Subcutaneous abdominal adipose tissue (tissue), 5 donors: Measurements from ENCODE around the gene GNL2.

Source experiments
- H3K27ac ChIP-seq: one replicate; pipeline ENCODE4 v1.7.0; 2013; ENCODE audit warnings: low read depth, mild to moderate bottlenecking, inconsistent platforms, low read length, moderate library complexity
- H3K27me3 ChIP-seq, 5 donors: one replicate each; pipeline ENCODE4 v1.7.0; 2013; ENCODE audit warnings: low read length in 5 of 5, inconsistent platforms in 1 of 5; ENCODE audit not compliant: control insufficient read depth in 5 of 5, insufficient read depth in 4 of 5
- H3K36me3 ChIP-seq, 5 donors: one replicate each; pipeline ENCODE4 v1.7.0; 2013; ENCODE audit warnings: low read length in 5 of 5; ENCODE audit not compliant: control insufficient read depth in 5 of 5, insufficient read depth in 5 of 5
- H3K4me1 ChIP-seq, 5 donors: one replicate each; pipeline ENCODE4 v1.7.0; 2013; ENCODE audit warnings: low read length in 5 of 5, mild to moderate bottlenecking in 3 of 5, moderate library complexity in 1 of 5; ENCODE audit not compliant: control insufficient read depth in 5 of 5, insufficient read depth in 5 of 5
- H3K4me3 ChIP-seq, 5 donors: one replicate each; pipeline ENCODE4 v1.7.0; 2013; ENCODE audit warnings: low read length in 5 of 5, low read depth in 1 of 5
- H3K9ac ChIP-seq, 5 donors: one replicate each; pipeline ENCODE4 v1.7.0; 2013; ENCODE audit warnings: low read length in 5 of 5, mild to moderate bottlenecking in 4 of 5, moderate library complexity in 3 of 5
- H3K9me3 ChIP-seq, 5 donors: one replicate each; pipeline ENCODE4 v1.7.0; 2013; ENCODE audit warnings: low read length in 5 of 5; ENCODE audit not compliant: control insufficient read depth in 5 of 5
- donor health status: healthy.
- donor health status: healthy.
- donor health status: healthy.
- donor health status: healthy.
- donor health status: healthy.

Gene GNL2

DNA sequence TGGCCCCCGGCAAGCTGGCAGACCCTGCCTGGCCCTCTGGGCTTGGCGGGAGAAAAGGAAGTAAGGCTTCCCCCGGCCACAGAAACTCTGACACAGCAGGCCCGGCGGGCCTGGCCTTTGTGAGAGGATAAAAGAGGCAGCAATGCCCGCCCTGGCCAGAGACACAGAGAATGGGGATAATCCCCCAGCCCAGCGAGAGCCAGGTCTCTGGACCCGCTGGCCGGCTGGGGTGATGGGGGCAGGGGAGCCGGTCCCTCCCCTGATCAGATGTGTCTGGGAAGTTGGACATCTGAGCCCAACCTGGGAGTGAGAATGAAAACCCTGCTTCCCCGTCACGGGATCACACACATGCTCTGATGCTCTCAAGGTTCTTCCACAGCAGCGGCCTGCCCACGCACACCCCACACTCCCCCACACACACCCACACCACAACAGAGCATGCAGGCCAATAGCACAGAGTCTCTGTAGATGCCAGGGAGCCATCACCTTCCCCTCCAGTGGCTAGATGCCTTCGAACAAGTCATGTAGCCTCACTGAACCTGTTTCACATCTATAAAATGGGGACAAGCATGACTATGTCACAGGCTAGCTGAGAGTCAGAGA lies 34.8 kb upstream of the GNL2 start:
- Histone ChIP-seq H3K4me1 (peaks cover 0 to 14% (median 8%) of the 10 kb centered on the region in 5 donors), H3K27me3 (peaks cover 50 to 75% (median 71%) of the 10 kb centered on the region in 5 donors), H3K9ac (no peak overlapping the region), H3K4me3 (no peak overlapping the region), H3K36me3 (no peaks in the 10 kb centered on the region), H3K27ac (no peak overlapping the region), H3K9me3 (no peaks in the 10 kb centered on the region)

DNA sequence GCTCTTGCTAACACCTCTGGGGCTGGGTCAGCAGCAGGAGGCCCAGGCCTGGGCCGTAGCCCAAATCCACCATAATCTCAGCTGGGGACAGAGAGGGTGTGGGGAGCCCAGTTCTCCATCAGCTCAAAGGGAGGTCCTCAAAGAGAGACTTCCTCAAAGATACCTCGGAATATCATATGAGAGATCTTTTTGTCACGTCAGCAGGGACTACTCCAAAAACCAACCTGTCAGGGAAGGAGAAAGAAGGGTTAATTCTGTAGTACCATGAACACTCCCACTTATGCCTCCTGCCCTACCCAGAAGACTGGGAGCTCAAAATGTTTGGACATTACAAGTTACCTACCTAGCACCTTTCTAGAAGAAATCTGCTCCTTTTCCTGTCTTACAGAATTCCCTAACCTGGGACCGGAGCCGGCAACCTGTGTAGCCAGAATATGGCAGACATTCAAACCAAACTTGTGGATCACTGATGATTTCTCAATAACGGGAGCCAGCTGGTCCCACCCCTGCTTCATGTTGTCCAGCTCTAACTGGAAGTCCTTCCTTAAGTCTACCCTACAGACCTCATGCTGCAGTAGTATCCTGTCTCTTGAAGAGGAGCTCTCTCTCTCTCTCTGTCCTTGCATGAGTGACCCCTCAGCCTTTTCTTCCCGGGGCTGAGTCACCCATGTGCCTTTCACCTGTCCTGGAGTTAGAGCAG lies 34.1 kb upstream of the GNL2 start:
- Histone ChIP-seq H3K9ac (no peak overlapping the region), H3K36me3 (no peaks in the 10 kb centered on the region), H3K27me3 (peaks cover 47 to 71% (median 69%) of the 10 kb centered on the region in 5 donors), H3K4me3 (no peak overlapping the region), H3K27ac (no peak overlapping the region), H3K4me1 (peaks cover 0 to 14% (median 8%) of the 10 kb centered on the region in 5 donors), H3K9me3 (no peaks in the 10 kb centered on the region)

DNA sequence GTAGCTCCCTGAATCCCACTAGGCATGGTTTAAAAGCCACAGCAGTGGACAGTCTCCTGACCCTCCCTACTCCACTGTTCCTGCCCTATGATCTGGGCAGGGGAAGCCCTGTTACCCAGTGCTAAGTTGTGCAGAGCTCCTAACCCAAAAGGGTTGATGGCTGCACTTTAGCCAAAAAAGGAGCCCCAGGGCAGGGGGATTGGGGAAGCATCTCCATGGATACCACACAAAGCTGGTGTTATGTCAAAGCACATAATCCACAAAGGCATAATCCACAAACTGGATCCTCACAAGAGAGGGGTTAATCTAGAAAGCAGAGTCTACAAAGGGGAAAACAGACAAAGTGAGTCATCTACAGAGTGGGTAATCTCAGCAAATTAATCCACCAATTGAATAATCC lies 33.3 kb upstream of the GNL2 start:
- Histone ChIP-seq H3K4me1 (peaks cover 0 to 5% (median 2%) of the 10 kb centered on the region in 5 donors), H3K4me3 (no peak overlapping the region), H3K27me3 (peaks cover 44 to 67% (median 64%) of the 10 kb centered on the region in 5 donors), H3K9me3 (no peaks in the 10 kb centered on the region), H3K9ac (no peak overlapping the region), H3K27ac (no peak overlapping the region), H3K36me3 (no peaks in the 10 kb centered on the region)

DNA sequence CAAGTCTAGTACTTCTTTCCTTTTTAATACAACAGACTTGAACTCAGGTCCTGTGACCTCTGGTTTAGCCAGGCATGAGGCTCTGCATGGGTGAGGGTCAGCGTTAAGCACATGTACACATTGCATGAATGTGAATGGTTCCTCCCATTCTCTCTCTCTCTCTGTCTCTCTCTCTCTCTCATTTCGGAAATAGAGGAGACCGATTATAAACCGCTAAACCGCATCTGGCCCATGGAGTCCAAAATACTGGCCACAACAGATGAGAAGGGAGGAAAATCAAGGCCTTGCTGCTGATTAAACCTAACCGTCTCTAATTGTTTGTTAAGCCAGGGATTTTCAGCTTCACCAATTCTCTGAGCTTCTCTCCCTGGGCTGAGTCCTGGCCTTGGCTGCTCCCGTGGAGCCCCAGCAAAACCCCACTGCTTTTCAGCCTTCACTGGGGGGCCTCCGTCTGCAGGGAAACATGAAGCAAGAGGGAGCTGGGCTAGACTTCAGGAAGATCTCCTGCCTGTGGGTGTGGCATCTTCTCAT lies 32.4 kb upstream of the GNL2 start:
- Histone ChIP-seq H3K9me3 (no peaks in the 10 kb centered on the region), H3K27ac (no peak overlapping the region), H3K4me3 (no peak overlapping the region), H3K36me3 (no peaks in the 10 kb centered on the region), H3K4me1 (no peaks in the 10 kb centered on the region), H3K27me3 (peaks cover 35 to 61% (median 58%) of the 10 kb centered on the region in 5 donors), H3K9ac (no peak overlapping the region)

DNA sequence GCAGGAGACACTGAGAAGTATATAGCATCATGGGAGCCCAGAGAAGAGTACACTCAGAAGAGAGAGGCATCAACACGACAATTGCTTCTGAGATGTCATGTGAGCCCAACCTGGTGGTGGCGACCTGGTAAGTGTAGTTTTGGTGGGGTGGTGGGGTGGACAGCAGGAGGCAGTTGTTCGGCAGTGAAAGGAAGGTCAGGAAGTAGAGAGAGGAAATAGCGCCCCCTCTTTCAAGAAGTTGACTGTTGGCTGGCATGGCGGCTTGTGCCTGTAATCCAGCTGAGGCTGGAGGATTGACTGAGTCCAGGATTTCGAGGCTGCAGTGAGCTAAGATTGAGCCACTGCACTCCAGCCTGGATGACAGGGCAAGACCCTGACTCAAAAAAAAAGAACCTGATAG lies 26.4 kb upstream of the GNL2 start:
- Histone ChIP-seq H3K36me3 (no peaks in the 10 kb centered on the region), H3K27me3 (peaks cover 11 to 43% (median 40%) of the 10 kb centered on the region in 5 donors)

DNA sequence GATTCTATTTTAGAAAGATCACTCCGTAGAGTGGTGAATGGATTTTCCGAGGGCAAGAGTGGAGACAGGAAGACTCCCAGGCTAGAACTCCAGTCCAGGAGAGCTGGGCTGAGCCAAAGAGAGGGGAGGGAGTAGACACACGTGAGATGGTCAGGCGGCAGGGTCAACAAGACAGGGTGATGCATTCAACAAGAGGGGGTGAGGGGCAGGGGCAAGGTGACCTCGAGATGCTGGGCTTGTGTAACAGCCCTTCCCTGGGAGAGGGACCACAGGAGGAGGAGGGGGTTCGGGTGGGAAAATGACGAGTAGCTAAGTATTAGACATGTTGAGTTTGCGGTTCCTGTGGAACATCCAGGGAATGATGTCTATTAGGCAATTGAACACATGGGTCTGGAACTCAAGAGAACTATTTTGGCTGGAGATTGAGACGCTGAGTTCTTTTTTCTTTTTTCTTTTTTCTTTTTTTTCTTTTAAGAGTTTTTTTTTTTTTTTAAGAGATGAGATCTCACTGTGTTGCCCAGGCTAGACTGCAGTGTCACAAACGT lies 25.7 kb upstream of the GNL2 start:
- Histone ChIP-seq H3K36me3 (no peaks in the 10 kb centered on the region), H3K27me3 (peaks cover 11 to 40% (median 37%) of the 10 kb centered on the region in 5 donors), H3K4me1 (no peaks in the 10 kb centered on the region), H3K9me3 (no peaks in the 10 kb centered on the region), H3K4me3 (no peak overlapping the region), H3K9ac (no peak overlapping the region), H3K27ac (no peak overlapping the region)

More for the DNA sequence above, 26.4 kb upstream of the GNL2 start:
- Histone ChIP-seq H3K9ac (no peak overlapping the region), H3K4me3 (no peak overlapping the region), H3K9me3 (no peaks in the 10 kb centered on the region), H3K4me1 (no peaks in the 10 kb centered on the region), H3K27ac (no peak overlapping the region)

DNA sequence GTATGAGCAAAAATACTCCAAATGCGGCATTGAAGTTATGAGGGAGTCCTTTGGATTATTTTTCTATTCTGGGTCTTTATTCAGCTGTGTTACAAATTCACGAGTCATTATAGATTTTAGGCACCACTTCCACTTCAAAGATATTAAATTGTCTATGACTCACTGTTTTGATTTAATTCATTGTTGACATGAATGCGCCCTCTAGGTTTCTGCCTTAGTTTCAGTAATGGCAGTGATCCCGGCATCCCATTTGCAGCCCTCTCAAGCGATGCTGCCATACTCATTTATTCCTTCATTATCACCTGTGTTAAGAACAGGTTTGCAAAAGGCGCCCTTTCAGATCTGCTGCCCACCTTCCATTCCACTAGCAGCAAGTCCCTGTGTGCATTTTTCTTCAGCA lies 25.0 kb upstream of the GNL2 start:
- H3K4me1 ChIP-seq: no peaks in the 10 kb centered on the region
- H3K4me3 ChIP-seq: no peak overlapping the region
- peaks cover 11 to 40% (median 38%) of the 10 kb centered on the region in 5 donors for H3K27me3 ChIP-seq
- H3K9ac ChIP-seq: no peak overlapping the region
- no peak overlapping the region for H3K27ac ChIP-seq
- H3K9me3 ChIP-seq: no peaks in the 10 kb centered on the region
- H3K36me3 ChIP-seq: no peaks in the 10 kb centered on the region

DNA sequence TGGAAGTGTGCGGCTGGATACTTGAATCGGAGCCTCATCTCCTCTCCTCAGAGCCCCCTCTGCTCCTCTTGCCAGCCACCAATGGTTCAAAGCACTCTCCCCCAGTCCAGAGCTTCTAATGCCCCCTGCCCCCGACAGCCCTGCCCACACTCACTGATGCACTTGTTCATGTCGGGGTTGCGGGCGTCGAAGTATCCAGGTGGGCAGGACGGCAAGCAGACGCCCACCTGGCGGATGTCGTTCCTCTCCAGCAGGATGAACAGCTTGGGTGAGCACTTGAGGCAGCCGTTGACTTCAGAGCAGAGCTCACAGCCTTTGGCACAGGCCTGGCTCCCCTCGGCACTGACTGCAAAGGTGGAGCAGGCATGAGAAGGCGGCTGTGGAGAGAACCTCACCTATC lies 20.6 kb upstream of the GNL2 start:
- no peak overlapping the region for H3K27ac ChIP-seq
- no peak overlapping the region for H3K9ac ChIP-seq
- no peak overlapping the region for H3K4me3 ChIP-seq
- peaks cover 0 to 10% (median 0%) of the 10 kb centered on the region in 5 donors for H3K4me1 ChIP-seq
- H3K36me3 ChIP-seq: no peaks in the 10 kb centered on the region
- no peaks in the 10 kb centered on the region for H3K9me3 ChIP-seq
- H3K27me3 ChIP-seq: peaks cover 3 to 42% (median 24%) of the 10 kb centered on the region in 5 donors

DNA sequence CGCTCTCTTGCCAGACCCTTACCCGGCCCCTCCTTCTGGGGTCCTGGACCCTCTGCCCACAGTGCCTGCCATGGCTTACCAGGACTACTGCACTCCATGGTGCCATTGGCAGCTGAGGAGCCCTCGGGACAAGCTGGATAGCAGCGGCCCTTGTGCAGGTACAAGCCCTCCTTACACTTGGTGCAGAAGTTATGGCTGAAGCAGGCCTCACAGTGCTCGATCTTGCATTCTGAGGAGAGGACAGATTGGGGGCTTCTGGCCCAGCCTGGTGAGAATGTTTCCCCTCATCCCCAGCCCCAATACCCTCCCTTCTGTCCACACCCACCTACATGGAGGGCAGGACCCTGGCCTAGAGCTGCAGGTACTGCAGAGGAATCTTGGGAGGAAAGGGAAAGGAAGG lies 18.4 kb upstream of the GNL2 start:
- H3K27me3 ChIP-seq: peaks cover 0 to 36% (median 16%) of the 10 kb centered on the region in 5 donors
- H3K9ac ChIP-seq: no peak overlapping the region
- no peak overlapping the region for H3K4me3 ChIP-seq
- no peak overlapping the region for H3K27ac ChIP-seq
- no peaks in the 10 kb centered on the region for H3K36me3 ChIP-seq
- H3K4me1 ChIP-seq: peaks cover 0 to 10% (median 0%) of the 10 kb centered on the region in 5 donors
- H3K9me3 ChIP-seq: no peaks in the 10 kb centered on the region

DNA sequence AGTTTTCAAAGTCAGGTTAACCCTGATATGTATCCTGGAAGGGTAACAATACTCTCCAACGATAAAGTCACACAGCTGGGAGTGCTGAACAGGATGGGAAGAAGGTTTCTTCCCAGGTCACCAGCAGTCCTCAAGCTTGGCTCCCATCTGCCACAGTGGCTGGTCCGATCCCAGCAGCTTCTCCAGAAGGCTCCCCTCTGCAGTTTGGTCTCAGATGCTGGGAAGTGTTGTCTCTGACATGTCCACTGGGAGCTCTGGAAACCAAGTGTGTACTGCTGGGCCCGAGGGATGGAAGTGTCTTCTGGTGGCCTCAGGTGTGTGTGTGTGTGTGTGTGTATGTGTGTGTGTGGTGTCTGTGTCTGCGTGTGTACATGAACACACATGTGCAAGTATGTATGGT lies 16.4 kb upstream of the GNL2 start:
- H3K9me3 ChIP-seq: no peaks in the 10 kb centered on the region
- peaks cover 0 to 10% (median 0%) of the 10 kb centered on the region in 5 donors for H3K4me1 ChIP-seq
- no peak overlapping the region for H3K27ac ChIP-seq
- H3K9ac ChIP-seq: no peak overlapping the region
- no peaks in the 10 kb centered on the region for H3K36me3 ChIP-seq
- H3K27me3 ChIP-seq: peaks cover 0 to 33% (median 16%) of the 10 kb centered on the region in 5 donors
- H3K4me3 ChIP-seq: no peak overlapping the region
